Skeletal muscle satellite cell (primary cell): ENCODE measurements around the gene DRD4.

Source experiments
- H3K27me3 ChIP-seq: 2 replicates; pipeline ENCODE4 v1.7.0; 2013; ENCODE audit warnings: low read length; ENCODE audit not compliant: control insufficient read depth, insufficient read depth
- H3K36me3 ChIP-seq: 2 replicates; pipeline ENCODE4 v1.7.0; 2013; ENCODE audit warnings: mild to moderate bottlenecking, control low read depth, low read length; ENCODE audit not compliant: insufficient read depth
- H3K4me1 ChIP-seq: 2 replicates; pipeline ENCODE4 v1.7.0; 2013; ENCODE audit warnings: low read length; ENCODE audit not compliant: control insufficient read depth, insufficient read depth
- H3K4me2 ChIP-seq: 2 replicates; pipeline ENCODE4 v1.7.0; 2013; ENCODE audit warnings: mild to moderate bottlenecking, low read length
- H3K4me3 ChIP-seq: 2 replicates; pipeline ENCODE4 v1.7.0; 2013; ENCODE audit warnings: low read length
- H3K9ac ChIP-seq: 2 replicates; pipeline ENCODE4 v1.7.0; 2013; ENCODE audit warnings: mild to moderate bottlenecking, low read depth, low read length, moderate library complexity
- H3K9me3 ChIP-seq: replicated peaks from 2 replicates; pipeline ENCODE4 v1.7.0; 2013; ENCODE audit warnings: mild to moderate bottlenecking, control low read depth, low read length

DRD4 gene

DNA sequence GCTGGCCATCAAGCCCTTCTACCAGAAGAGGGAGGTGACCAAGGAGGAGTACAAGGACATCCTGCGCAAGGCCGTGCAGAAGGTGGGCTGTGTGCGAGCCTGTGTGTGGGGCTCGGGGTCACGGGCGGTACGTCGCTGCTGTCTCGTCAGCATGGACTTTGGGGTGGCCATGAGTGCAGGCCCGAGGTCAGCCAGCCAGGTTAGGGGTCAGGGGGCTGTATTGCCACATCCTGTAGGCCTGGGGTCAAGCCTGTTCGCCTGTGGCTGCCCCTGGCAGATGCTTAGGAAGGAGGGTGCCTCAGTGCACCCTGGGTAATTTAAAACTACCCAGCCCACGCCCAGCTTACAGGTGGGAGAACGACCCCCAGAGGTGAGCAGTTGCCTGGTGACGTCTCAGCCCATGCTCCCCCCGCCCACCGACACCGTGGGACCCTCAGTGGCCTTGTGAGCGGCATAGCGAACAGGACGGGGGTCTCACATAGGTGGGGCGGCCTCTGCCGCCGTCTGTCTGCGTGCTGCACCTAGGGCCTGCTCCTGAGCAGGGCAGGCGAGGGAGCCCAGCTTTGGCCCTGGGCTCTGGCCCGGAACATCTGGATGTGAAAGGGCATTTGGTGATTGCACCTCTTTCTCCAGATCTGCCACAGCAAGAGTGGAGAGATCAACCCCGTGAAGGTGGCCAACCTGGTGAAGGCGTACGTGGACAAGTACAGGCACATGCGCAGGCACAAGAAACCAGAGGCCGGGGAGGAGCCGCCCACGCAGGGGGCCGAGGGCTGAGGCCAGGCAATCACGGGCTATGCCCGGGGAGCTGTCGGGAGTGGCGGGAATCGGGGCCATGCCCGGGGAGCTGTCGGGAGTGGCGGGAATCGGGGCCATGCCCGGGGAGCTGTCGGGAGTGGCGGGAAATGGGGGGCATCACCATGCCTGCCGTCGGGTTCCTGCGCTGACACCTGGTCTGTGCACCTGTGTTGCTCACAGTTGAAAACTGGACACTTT is 25.8 kb upstream of the DRD4 start:
- H3K9ac ChIP-seq = no peak overlapping the region
- H3K27me3 ChIP-seq = no peaks in the 10 kb centered on the region
- H3K36me3 ChIP-seq = peaks cover 64% of the 10 kb centered on the region
- no peak overlapping the region for H3K4me3 ChIP-seq
- peaks cover 27% of the 10 kb centered on the region for H3K4me1 ChIP-seq
- H3K4me2 ChIP-seq = no peak overlapping the region
- no peaks in the 10 kb centered on the region for H3K9me3 ChIP-seq

DNA sequence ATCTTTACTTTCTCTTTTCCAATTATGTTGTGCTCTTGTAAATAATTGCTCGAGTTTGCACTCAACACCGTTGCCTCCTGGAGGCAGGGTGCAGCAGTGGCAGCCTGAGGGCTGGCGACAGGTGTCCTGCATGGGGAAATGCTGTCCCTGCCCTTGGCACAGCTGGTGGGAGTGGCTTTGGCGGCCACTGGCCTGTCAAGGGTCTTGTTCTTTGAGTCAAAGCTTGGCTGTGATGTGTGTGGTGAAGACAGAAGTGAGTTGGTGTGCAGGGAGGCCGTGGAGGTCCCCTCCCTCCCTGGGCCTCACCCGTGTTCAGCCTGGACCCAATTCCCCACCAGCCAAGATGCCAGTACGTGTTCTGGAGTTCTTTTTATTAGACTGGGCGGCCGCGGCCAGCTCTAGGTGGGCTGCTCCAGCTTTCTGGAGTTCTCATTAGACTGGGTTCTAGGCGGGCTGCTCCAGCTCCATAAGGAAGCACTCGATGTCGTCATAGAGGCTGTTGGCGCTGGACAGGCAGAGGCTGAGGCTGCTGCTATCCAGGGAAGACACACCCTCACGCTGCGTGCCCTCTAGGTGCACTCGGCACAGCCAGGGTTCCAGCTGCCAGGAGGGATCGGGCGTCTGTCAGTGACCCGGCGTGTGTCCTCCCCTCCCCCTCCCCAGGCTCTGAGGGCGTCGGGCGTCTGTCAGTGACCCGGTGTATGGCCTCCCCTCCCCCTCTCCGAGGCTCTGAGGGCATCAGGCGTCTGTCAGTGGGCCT is 24.7 kb upstream of the DRD4 start:
- Histone ChIP-seq H3K4me1 (peaks cover 23% of the 10 kb centered on the region), H3K9me3 (no peaks in the 10 kb centered on the region), H3K4me2 (no peak overlapping the region), H3K4me3 (no peak overlapping the region), H3K27me3 (no peaks in the 10 kb centered on the region), H3K36me3 (peaks cover 53% of the 10 kb centered on the region), H3K9ac (no peak overlapping the region)

DNA sequence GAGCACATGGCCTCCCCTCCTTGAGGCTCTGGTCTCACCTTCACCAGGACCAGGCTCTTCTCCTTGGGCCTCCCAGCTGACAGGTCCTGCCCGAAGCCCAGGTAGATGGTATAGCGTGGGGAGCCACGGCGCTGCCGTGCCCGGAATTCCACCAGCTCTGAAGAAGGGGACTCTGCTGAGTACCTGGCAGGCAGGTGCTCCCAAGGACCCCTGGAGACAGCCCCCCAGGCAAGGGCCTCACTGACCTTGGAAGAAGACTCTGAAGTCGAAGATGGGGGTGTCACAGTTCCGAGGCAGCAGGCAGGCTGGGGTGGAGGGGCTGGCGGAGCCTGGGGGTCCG is 24.1 kb upstream of the DRD4 start:
- Histone ChIP-seq H3K4me3 (no peak overlapping the region), H3K9ac (no peak overlapping the region), H3K27me3 (no peaks in the 10 kb centered on the region), H3K4me2 (no peak overlapping the region), H3K9me3 (no peaks in the 10 kb centered on the region), H3K36me3 (peaks cover 48% of the 10 kb centered on the region), H3K4me1 (peaks cover 23% of the 10 kb centered on the region)

DNA sequence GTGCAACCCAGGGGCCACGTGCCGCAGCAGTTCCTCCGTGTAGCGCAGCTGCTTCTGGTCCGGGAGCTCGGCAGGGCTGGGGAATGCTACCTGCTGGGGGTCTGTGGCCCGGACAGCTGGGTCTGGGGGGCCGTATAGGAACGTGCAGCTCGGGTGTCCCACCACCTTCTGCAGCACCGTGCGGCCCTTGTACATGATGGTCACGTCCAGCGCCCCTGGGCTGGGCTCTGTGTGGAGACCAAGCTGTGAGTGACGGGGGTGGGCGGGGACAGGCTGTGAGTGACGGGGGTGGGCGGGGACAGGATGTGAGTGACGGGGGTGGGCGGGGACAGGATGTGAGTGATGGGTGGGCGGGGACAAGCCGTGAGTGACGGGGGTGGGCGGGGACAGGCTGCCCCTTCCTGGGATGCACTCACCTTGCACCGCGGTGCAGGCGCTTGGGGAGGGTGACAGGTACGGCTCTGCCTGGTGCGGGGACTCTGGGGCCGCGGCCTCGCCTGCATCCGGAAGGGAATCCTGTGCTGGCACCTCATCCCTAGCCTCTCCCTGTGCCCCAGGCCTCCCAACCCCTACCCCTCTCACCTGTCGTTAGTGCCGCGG is 23.6 kb upstream of the DRD4 start:
- Histone ChIP-seq H3K9ac (no peak overlapping the region), H3K4me1 (peaks cover 23% of the 10 kb centered on the region), H3K9me3 (no peaks in the 10 kb centered on the region), H3K27me3 (no peaks in the 10 kb centered on the region), H3K4me2 (no peak overlapping the region), H3K36me3 (peaks cover 47% of the 10 kb centered on the region), H3K4me3 (no peak overlapping the region)

DNA sequence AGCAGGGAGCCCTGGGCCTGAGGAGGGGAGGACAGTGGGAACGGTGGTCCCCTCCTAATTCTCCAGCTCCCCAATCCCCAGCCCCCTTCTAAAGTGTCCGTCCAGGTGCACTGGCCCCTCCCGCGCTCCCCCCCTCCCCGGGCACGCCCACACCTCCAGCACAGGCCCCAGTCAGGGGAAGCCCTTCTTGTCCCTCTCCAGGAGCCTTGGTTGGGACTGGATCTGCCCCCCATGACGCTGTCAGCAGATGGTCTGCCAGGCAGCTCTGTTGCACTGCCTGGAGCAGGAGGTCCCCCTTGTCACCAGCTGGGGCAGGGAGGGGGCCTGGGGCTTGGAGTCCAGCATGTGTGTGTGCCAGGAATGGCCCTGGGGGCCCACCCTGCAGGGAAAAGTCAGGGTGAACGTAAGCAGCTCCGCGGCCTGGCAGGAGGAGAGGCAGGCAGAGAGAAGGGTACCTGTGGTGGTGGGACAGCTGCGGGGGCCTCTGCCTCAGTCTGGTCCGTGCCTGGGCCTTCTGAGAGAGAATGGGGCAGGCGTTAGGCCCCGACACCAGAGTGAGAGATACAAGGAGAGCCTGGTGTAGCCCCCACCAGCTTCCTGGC is 22.9 kb upstream of the DRD4 start:
- Histone ChIP-seq H3K36me3 (peaks cover 43% of the 10 kb centered on the region), H3K4me2 (peak overlapping the region; percentile 99), H3K4me1 (peaks cover 23% of the 10 kb centered on the region), H3K9ac (no peak overlapping the region), H3K27me3 (no peaks in the 10 kb centered on the region), H3K9me3 (no peaks in the 10 kb centered on the region), H3K4me3 (no peak overlapping the region)

DNA sequence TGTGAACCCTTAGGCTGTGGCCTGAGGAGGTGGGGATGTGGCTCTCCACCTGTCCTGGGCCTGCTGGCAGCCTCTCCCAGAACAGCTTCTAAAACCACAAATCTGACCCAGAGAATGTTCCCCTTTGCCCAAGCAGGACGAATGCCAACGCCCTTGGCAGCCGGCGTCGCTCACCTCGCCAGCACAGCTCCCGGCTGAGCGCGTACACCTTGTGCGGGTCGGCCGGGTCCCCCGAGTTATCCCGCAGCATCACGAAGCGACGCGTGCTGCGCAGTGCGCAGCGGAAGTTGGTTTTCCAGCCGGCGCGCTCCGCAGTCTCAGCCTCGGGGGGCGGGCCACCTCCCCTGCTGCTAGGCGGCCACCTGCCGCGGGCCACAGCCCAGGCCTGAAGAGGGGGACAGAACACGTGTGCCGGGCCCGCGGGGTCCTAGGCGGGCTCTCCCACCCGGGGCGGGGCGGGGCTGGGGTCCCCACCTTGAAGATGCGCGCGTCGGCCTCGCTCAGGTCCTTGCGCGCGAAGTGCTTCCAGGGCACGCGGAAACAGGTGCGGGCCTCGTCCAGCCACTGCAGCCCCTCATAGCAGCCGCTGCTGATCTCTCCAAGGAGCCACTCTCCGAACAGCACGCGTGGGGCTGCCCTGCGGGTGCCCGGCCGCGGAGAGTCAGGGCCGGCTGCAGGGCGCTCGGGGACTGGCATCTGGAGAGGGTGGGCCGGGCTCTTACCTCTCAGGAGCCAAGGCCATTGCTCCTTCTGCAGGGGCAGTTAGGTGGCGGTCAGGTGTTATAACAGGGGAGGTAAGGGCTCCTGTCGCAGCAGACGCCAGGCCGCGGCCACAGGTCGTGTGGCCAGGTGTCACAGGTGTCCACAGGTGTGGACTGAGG is 22.2 kb upstream of the DRD4 start:
- Histone ChIP-seq H3K9me3 (no peaks in the 10 kb centered on the region), H3K9ac (peak overlapping the region; percentile 89), H3K4me1 (peaks cover 23% of the 10 kb centered on the region), H3K27me3 (no peaks in the 10 kb centered on the region), H3K36me3 (peaks cover 44% of the 10 kb centered on the region), H3K4me2 (peak overlapping the region; percentile 99), H3K4me3 (peak overlapping the region; percentile 96)

DNA sequence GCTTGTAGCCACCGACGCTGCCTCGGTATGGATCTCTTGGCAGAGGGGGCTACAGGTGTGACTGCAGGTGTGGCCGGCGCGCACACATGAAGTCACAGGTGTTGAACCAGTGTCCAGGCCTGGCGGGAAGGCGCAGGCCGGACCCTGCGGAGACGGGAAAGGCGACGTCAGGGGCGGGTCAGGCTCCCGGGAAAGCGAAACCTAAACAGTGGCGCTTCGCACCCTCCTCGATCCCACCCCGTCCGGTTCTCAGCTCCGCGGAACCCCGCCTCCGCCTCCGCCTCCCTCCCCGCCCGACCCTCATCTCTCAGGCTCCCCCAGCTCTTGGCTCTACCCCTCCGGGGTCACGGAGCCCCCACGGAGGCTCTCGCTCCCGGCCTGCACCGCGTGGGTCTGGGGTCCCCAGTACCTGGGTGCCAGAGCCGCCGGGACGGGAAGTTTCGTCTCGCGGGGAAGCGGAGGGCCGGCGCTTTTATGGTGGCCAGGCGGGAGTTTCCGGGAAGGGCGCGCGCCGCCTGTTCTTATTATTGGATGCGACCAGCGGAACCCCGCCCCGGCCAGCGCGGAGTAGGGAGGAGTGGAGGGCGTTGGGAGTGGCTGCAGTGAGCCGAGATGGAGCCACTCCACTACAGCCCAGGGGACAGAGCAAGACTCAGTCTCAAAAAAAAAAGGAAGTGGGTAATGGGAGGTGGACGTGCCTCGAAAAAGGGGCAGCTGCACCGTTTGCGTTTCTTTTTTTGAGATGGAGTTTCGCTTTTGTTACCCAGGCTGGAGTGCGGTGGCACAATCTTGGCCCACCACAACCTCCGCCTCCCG is 21.4 kb upstream of the DRD4 start, which contains the start of gene IRF7:
IRF7 (minus strand) TSS at position 447 of the 816 bp plus-strand sequence. CDS start 586 bp downstream, outside the sequence.
- Histone ChIP-seq H3K4me2 (peak within 1 kb of the TSS; percentile 99), H3K4me1 (peaks cover 23% of the 10 kb centered on the region), H3K4me3 (peak within 1 kb of the TSS; percentile 96), H3K36me3 (peaks cover 36% of the 10 kb centered on the region), H3K27me3 (no peaks in the 10 kb centered on the region), H3K9me3 (no peaks in the 10 kb centered on the region), H3K9ac (peak within 1 kb of the TSS; percentile 89)

DNA sequence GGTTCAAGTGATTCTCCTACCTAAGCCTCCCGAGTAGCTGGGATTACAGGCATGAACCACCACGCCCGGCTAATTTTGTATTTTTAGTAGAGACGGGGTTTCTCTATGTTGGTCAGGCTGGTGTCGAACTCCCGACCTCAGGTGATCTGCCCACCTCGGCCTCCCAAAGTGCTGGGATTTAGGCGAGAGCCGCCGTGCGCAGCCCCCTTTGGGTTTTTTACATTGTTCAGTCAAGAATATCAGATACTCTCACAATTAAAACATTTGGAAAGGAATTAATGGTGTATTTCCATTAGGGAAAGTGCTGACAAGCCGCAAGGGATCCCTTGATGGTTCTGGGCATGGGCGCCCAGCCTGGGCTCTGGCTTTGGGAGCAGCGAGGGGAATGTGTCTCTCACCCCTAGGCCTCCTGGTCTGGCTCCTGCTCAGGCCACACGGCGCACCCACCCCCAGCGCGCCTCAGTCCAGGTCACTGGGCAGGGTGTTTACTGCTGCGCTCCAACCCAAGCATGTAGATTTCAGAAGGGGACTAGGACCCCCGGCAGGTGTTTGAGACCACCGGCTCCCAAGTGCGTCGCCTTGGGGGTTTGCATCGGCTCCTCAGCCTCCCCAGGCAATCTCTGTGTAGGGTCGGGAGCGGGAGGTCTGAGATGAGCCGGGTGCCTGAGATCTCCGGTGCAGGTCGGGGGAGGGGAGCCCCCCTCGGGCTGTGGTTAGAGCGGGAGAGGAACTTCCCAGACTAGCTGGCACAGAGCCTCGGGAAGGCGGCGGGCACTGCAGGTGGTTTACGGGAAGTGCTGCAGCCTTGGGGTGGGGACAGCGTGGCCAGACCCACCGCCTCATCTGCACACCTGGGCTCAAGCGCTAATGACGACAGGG is 20.5 kb upstream of the DRD4 start:
- H3K36me3 ChIP-seq = peaks cover 28% of the 10 kb centered on the region
- peaks cover 23% of the 10 kb centered on the region for H3K4me1 ChIP-seq
- peak overlapping the region; percentile 99 for H3K4me2 ChIP-seq
- H3K4me3 ChIP-seq = peak overlapping the region; percentile 96
- no peaks in the 10 kb centered on the region for H3K27me3 ChIP-seq
- peak overlapping the region; percentile 89 for H3K9ac ChIP-seq
- H3K9me3 ChIP-seq = no peaks in the 10 kb centered on the region

DNA sequence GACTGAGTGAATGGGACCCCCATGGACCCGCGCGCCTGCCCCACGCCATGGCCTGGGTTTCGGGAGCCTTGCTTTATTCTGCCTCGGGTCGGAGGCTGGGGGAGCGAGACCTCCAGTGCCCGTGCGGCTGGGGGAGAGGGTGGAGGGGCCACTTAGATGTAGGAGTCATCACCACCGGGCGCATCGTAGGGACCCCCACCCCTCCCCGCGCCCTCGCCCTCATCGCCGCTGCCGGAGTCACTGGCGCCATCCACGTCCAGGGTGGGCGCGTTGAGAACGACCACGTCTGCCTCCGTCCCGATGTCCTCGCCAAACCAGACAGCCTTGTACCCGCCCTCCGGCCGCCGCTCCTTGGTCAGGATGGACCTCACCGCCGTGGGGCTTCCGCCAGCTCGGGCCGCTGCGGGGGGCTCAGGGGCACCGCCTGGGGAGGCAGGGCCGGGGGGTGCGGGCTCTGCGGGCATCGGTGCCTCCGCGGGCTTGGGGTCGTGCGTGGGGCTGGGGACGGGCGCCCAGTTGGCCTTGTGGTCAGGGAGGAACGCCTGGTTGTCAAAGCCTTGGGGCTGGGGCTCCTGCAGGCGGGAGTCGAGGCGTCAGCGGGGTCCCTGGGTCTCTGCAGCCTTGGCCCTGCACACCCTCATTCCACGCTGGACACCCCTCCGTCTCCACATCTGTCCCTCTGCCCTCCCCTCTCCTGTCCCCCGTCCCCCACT is 19.7 kb upstream of the DRD4 start:
- H3K27me3 ChIP-seq = no peaks in the 10 kb centered on the region
- peaks cover 19% of the 10 kb centered on the region for H3K4me1 ChIP-seq
- no peak overlapping the region for H3K4me2 ChIP-seq
- no peak overlapping the region for H3K9ac ChIP-seq
- H3K4me3 ChIP-seq = no peak overlapping the region
- H3K36me3 ChIP-seq = peaks cover 22% of the 10 kb centered on the region
- H3K9me3 ChIP-seq = no peaks in the 10 kb centered on the region
